MM.1S (cell line): ENCODE results near the gene NR6A1.
"Not testable (repeated sequence)": the region's sequence is repeated elsewhere in the genome, so short reads cannot be mapped to it uniquely, and the experiment has no call there.

Experiments used
- DNase-seq: peaks from one replicate; pipeline ENCODE4 v3.0.0-alpha.2; 2015
- H2AFZ ChIP-seq: fragments of 300-600 bp; sonication (generic); 2 replicates; pipeline ENCODE4 v1.6.0; 2016; ENCODE audit warnings: antibody characterized with exemption, low read length
- H3F3A ChIP-seq: fragments of 300-600 bp; sonication (generic); 2 replicates; pipeline ENCODE4 v1.6.1; 2016; ENCODE audit warnings: mild to moderate bottlenecking, antibody characterized with exemption, low read length, moderate library complexity, mixed read lengths; ENCODE audit not compliant: insufficient read depth
- H3K27ac ChIP-seq: fragments of 300-600 bp; sonication (generic); 2 replicates; pipeline ENCODE4 v1.5.1; 2016; ENCODE audit warnings: mild to moderate bottlenecking, low read length
- H3K27me3 ChIP-seq: fragments of 300-600 bp; sonication (generic); replicated peaks from 2 replicates; pipeline ENCODE4 v1.6.0; 2016; ENCODE audit warnings: low read length; ENCODE audit not compliant: insufficient read depth
- H3K36me3 ChIP-seq: fragments of 300-600 bp; sonication (generic); replicated peaks from 2 replicates; pipeline ENCODE4 v1.6.1; 2016; ENCODE audit warnings: mild to moderate bottlenecking, low read length, mixed read lengths; ENCODE audit not compliant: insufficient read depth
- H3K4me1 ChIP-seq: fragments of 300-600 bp; sonication (generic); 2 replicates; pipeline ENCODE4 v1.6.1; 2016; ENCODE audit warnings: low read length, mixed read lengths
- H3K4me2 ChIP-seq: fragments of 300-600 bp; sonication (generic); 2 replicates; pipeline ENCODE4 v1.6.0; 2016; ENCODE audit warnings: low read depth, low read length
- H3K4me3 ChIP-seq: fragments of 300-600 bp; sonication (generic); 2 replicates; pipeline ENCODE4 v1.5.1; 2016; ENCODE audit warnings: low read length, mixed read lengths
- H3K79me2 ChIP-seq: fragments of 300-600 bp; sonication (generic); 2 replicates; pipeline ENCODE4 v1.6.1; 2016; ENCODE audit warnings: mixed run types, low read length, mixed read lengths
- H3K9ac ChIP-seq: fragments of 300-600 bp; sonication (generic); 2 replicates; pipeline ENCODE4 v1.6.1; 2016; ENCODE audit warnings: low read length, mixed read lengths
- H3K9me2 ChIP-seq: fragments of 300-600 bp; sonication (generic); replicated peaks from 2 replicates; pipeline ENCODE4 v1.6.1; 2016; ENCODE audit warnings: mild to moderate bottlenecking, low read length, mixed read lengths; ENCODE audit not compliant: insufficient read depth
- H3K9me3 ChIP-seq: fragments of 300-600 bp; sonication (generic); replicated peaks from 2 replicates; pipeline ENCODE4 v1.6.1; 2016; ENCODE audit warnings: mild to moderate bottlenecking, low read length, mixed read lengths; ENCODE audit not compliant: insufficient read depth
- H4K20me1 ChIP-seq: fragments of 300-600 bp; sonication (generic); 2 replicates; pipeline ENCODE4 v1.6.1; 2016; ENCODE audit warnings: mild to moderate bottlenecking, low read length, moderate library complexity, mixed read lengths; ENCODE audit not compliant: insufficient read depth
- EZH2 ChIP-seq: fragments of 300-600 bp; sonication (generic); optimal IDR thresholded peaks from 2 replicates; pipeline ENCODE3; 2017; ENCODE audit warnings: low read depth, mild to moderate bottlenecking, antibody characterized with exemption, low read length, mixed read lengths
- EZH2phosphoT487 ChIP-seq: fragments of 300-600 bp; sonication (generic); IDR thresholded peaks from 2 replicates; pipeline ENCODE4 v1.6.1; 2018; ENCODE audit warnings: antibody characterized with exemption, low read length
- TF ChIP-seq, protein P1 (sequence below): fragments of 300-600 bp; sonication (generic); IDR thresholded peaks from 2 replicates; pipeline ENCODE4 v1.5.1; 2016; ENCODE audit warnings: antibody characterized with exemption, low read length, mixed read lengths

The NR6A1 gene

DNA sequence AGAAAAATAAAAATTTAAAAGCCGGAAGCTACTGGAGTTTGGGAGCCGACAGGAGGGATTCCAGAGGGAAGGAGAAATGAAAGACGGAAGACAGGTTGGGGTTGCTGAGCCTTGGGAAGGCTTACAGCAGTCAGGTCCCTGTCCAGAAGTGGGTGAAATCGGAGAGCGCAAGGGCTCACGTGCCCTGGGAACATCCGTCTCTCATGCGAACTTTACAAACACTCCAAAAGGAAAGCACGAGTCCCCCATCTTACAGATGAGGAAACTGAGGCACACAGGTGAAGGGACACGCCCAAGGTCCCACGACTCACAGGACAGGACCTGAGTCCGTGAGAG is 5.5 kb upstream of the NR6A1 start:
- H3K36me3 ChIP-seq: no peaks in the 10 kb centered on the region
- H3K4me2 ChIP-seq: peak overlapping the region; percentile 55; the same call in 1 of the 2 replicates
- H3K9me3 ChIP-seq: no peaks in the 10 kb centered on the region
- H3K9me2 ChIP-seq: no peaks in the 10 kb centered on the region
- H3K27ac ChIP-seq: no peak overlapping the region
- TF ChIP-seq EZH2phosphoT487 (no peak), EZH2 (no peak)
- TF ChIP-seq, protein P1, sequence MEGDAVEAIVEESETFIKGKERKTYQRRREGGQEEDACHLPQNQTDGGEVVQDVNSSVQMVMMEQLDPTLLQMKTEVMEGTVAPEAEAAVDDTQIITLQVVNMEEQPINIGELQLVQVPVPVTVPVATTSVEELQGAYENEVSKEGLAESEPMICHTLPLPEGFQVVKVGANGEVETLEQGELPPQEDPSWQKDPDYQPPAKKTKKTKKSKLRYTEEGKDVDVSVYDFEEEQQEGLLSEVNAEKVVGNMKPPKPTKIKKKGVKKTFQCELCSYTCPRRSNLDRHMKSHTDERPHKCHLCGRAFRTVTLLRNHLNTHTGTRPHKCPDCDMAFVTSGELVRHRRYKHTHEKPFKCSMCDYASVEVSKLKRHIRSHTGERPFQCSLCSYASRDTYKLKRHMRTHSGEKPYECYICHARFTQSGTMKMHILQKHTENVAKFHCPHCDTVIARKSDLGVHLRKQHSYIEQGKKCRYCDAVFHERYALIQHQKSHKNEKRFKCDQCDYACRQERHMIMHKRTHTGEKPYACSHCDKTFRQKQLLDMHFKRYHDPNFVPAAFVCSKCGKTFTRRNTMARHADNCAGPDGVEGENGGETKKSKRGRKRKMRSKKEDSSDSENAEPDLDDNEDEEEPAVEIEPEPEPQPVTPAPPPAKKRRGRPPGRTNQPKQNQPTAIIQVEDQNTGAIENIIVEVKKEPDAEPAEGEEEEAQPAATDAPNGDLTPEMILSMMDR: no peak
- no peaks in the 10 kb centered on the region for H4K20me1 ChIP-seq
- no peaks in the 10 kb centered on the region for H3K79me2 ChIP-seq
- H3F3A ChIP-seq: no peaks in the 10 kb centered on the region
- H3K9ac ChIP-seq: no peak overlapping the region
- H3K4me3 ChIP-seq: peak overlapping the region; percentile 43; the same call in 1 of the 2 replicates
- H3K4me1 ChIP-seq: peaks cover 8% of the 10 kb centered on the region; the same call in 1 of the 2 replicates
- H3K27me3 ChIP-seq: peaks cover 15% of the 10 kb centered on the region
- no peak overlapping the region for H2AFZ ChIP-seq
- no peak for DNase-seq

DNA sequence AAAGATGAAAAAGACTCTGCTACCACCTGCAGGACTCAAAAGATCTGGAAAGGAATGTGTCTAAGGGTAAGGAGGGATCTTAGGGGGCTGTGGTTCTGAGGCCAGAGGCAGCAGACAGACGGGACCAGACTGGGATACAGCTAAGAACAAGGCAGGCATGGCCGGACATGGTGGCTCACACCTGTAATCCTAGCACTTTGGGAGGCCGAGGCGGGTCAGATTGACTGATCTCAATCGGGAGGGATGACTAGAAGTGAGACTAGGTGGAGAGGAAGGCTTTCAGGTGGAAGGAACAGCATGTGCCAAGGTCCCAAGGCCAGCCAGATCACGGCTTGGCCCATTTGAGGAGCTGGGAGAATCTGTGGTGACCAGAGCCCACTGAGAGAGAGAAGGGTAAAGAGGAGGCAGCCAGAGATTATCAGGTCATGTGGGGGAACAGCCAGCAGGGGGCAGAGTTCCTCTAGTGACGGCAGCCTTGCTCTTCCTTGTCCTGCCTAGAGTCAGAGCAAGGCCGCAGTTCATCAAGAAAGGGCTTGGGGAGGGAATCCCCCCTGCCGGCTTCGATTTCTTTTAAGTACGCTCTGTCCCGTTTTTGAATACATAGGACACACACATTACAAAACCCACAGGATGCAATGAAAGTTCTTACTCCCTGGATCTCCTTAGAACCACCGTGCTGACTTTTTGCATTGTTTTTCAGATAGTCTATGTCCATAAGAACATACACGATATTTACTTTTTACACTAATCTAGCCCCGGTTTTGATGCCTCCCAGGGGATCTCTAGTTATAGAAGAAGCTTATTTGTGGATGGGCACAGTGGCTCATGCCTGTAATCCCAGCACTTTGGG is 3.2 kb upstream of the NR6A1 start:
- H3K79me2 ChIP-seq: no peaks in the 10 kb centered on the region
- TF ChIP-seq EZH2phosphoT487: no peak
- TF ChIP-seq, protein P1: peak; percentile 71
- H3K9me2 ChIP-seq: no peaks in the 10 kb centered on the region
- H3K4me3 ChIP-seq: no peak overlapping the region
- H3F3A ChIP-seq: peaks cover 9% of the 10 kb centered on the region; the same call in 1 of the 2 replicates
- H3K4me1 ChIP-seq: peaks cover 10% of the 10 kb centered on the region; the same call in 1 of the 2 replicates
- H3K27me3 ChIP-seq: peaks cover 15% of the 10 kb centered on the region
- no peak overlapping the region for H3K27ac ChIP-seq
- H4K20me1 ChIP-seq: no peaks in the 10 kb centered on the region
- no peak overlapping the region for H3K9ac ChIP-seq
- H3K9me3 ChIP-seq: no peaks in the 10 kb centered on the region
- H3K4me2 ChIP-seq: no peak overlapping the region
- H2AFZ ChIP-seq: no peak overlapping the region
- no peaks in the 10 kb centered on the region for H3K36me3 ChIP-seq
- DNase-seq: peak; percentile 66

- no peaks in the 10 kb centered on the region for H3K36me3 ChIP-seq
- peaks cover 3% of the 10 kb centered on the region; the same call in 1 of the 2 replicates for H3K79me2 ChIP-seq
- H3K27ac ChIP-seq: no peak overlapping the region
- no peak overlapping the region for H2AFZ ChIP-seq
- no peaks in the 10 kb centered on the region for H4K20me1 ChIP-seq
- H3K4me2 ChIP-seq: no peak overlapping the region
- H3K9ac ChIP-seq: no peak overlapping the region
- H3K9me2 ChIP-seq: no peaks in the 10 kb centered on the region
- no peak for TF ChIP-seq EZH2
- TF ChIP-seq EZH2phosphoT487: no peak
- TF ChIP-seq, protein P1: no peak
- H3K4me1 ChIP-seq: peaks cover 13% of the 10 kb centered on the region; the same call in 1 of the 2 replicates
- no peak overlapping the region for H3K4me3 ChIP-seq
- no peaks in the 10 kb centered on the region for H3K9me3 ChIP-seq
- no peak for DNase-seq
- H3K27me3 ChIP-seq: peaks cover 13% of the 10 kb centered on the region
- peaks cover 12% of the 10 kb centered on the region; the same call in 1 of the 2 replicates for H3F3A ChIP-seq
These were observed 2.5 kb upstream of the NR6A1 start for GRCh38 chr9:124773473-124774128.

GRCh38 chr9:124772877-124773276 is 1.8 kb upstream of the NR6A1 start:
- H3K4me3 ChIP-seq, H2AFZ ChIP-seq, H3K79me2 ChIP-seq, H3K9me3 ChIP-seq, DNase-seq, H4K20me1 ChIP-seq, H3K9ac ChIP-seq, H3K36me3 ChIP-seq, H3K4me2 ChIP-seq, H3K27ac ChIP-seq, H3K9me2 ChIP-seq: not testable (repeated sequence)
- Histone ChIP-seq H3K27me3 (peaks cover 13% of the 10 kb centered on the region), H3K4me1 (peaks cover 13% of the 10 kb centered on the region; the same call in 1 of the 2 replicates), H3F3A (peaks cover 12% of the 10 kb centered on the region; the same call in 1 of the 2 replicates)
